Right lobe of liver (tissue), 6 donors: Measurements from ENCODE around the gene PLXNA4. TPM values are rescaled to one million over a fixed set of nuclear protein-coding genes. Genes with fewer than 3 reads are reported as not detected.

Experiments used
- ATAC-seq, 4 donors: fragments of 200-7000 bp; cut with Tn5 transposase; one replicate each; pipeline ENCODE4 v1.9.1; 2020; ENCODE audit warnings: mild to moderate bottlenecking in 4 of 4, moderate library complexity in 4 of 4
- DNase-seq, 3 donors: peaks; one replicate each; pipeline ENCODE4 v3.0.0-alpha.2; 2020
- H3K27ac ChIP-seq, 3 donors: fragments of 200-600 bp; one replicate each; pipeline ENCODE4 v1.8.0; 2022
- H3K27me3 ChIP-seq, 2 donors: fragments of 200-600 bp; one replicate each; pipeline ENCODE4 v1.8.0; 2022
- H3K36me3 ChIP-seq, 4 donors: fragments of 200-600 bp; sonication (generic) in 1 of 4; one replicate each; pipeline versions ENCODE4 v1.5.1 to v1.8.0; 2017 to 2022; ENCODE audit warnings: control low read depth in 1 of 4
- H3K4me1 ChIP-seq, 4 donors: fragments of 200-600 bp; sonication (generic) in 1 of 4; one replicate each; pipeline versions ENCODE4 v1.5.1 to v1.8.0; 2017 to 2022; ENCODE audit warnings: control low read depth in 1 of 4
- H3K4me3 ChIP-seq, 3 donors: fragments of 200-600 bp; one replicate each; pipeline ENCODE4 v1.8.0; 2022
- H3K9me3 ChIP-seq, 4 donors: fragments of 200-600 bp; sonication (generic) in 1 of 4; one replicate each; pipeline versions ENCODE4 v1.5.1 to v1.8.0; 2017 to 2022; ENCODE audit warnings: control low read depth in 1 of 4
- CTCF ChIP-seq, 4 donors: fragments of 200-600 bp in 3 of 4; fragments of 450-650 bp in 1 of 4; IDR thresholded peaks; one replicate each; pipeline versions ENCODE4 v1.5.1 to v1.8.0; 2016 to 2022; ENCODE audit warnings: antibody characterized with exemption in 4 of 4, mild to moderate bottlenecking in 2 of 4
- POLR2A ChIP-seq: fragments of 450-650 bp; IDR thresholded peaks from one replicate; pipeline ENCODE4 v1.6.1; 2017; ENCODE audit warnings: antibody characterized with exemption, mild to moderate bottlenecking
- WGBS: methylation state at CpG from one replicate; pipeline ENCODE4 v1.1.6; 2018; ENCODE audit warnings: low coverage, low lambda C conversion rate; ENCODE audit not compliant: insufficient coverage; ENCODE audit errors: missing lambda C conversion rate; 5-methylcytosine and 5-hydroxymethylcytosine counted together
- intact Hi-C, 2 donors: fragments of 100-400 bp; cut with DNase I; formaldehyde crosslinking; loops; one replicate each; pipeline versions ENCODE4 v1.11.2 to v1.14.1; 2022
- total RNA-seq, 6 experiments: library from RNA; depleted of rRNA in 2 of 6; stranded (reverse); fragments of >200 nt in 2 of 6; fragmentation: NEBNext Ultra II Directional in 3 of 6; extraction: Animal tissue kit (Norgen Biotek cat#: 25700) in 3 of 6; gene quantifications; one replicate each; pipeline versions ENCODE4 v1.1.0 to v1.2.4, GENCODE V29; 2016 to 2023
- donor health status: DM: no; HTN: yes; CAD: no.
- donor health status: DM: no; HTN: no; CAD: no.
- donor health status: DM: no; HTN: no; CAD: no.
- donor health status: DM: no; HTN: yes; CAD: no.
- donor health status: DM: no; HTN: yes; CAD: no.

PLXNA4 gene
- total RNA-seq, 6 experiments from 2014 or later, result 0.17 to 0.90 (median 0.30) TPM

- WGBS, result 50% methylated on average over 4 of the region's 5 CpGs
- Histone ChIP-seq H3K27me3 (no peaks in the 10 kb centered on the region), H3K27ac (no peak overlapping the region), H3K9me3 (no peaks in the 10 kb centered on the region), H3K4me1 (no peaks in the 10 kb centered on the region), H3K36me3 (no peaks in the 10 kb centered on the region), H3K4me3 (no peak overlapping the region)
- intact Hi-C loops, result no loop called here
- DNase-seq (no peak), ATAC-seq (no peak)
- TF ChIP-seq CTCF (IDR thresholded peaks at IDR 0.05) (no peak), POLR2A (no peak)
These were observed 441.3 kb downstream of the PLXNA4 start for GRCh38 chr7:132134814-132135445.

DNA sequence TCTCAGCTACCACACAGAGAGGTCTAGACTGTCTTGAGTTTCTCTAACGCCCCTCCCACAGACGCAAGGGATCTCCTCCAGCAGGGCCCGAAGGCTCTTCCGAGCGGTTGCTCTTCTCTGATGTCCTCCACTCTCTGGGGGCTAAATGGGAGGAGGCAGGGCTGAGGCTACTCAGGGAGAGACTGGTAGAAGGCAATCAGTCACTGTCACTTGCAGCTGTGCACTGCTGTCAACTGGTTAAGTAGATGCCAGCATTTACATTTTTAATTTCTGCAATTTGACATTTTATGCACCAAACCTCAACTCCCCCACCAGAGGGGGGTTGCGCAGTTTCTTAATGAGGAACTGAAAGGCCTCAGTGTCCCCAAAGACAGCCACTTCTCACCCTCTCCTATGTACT, 442.8 kb downstream of the PLXNA4 start:
- Histone ChIP-seq H3K36me3 (no peaks in the 10 kb centered on the region), H3K4me1 (no peaks in the 10 kb centered on the region), H3K27ac (no peak overlapping the region), H3K27me3 (no peaks in the 10 kb centered on the region), H3K4me3 (no peak overlapping the region), H3K9me3 (no peaks in the 10 kb centered on the region)
- intact Hi-C loops, result no loop called here
- DNase-seq (no peak), ATAC-seq (no peak)
- 80% methylated on average over 5 of the region's 6 CpGs for WGBS
- TF ChIP-seq POLR2A (no peak), CTCF (IDR thresholded peaks at IDR 0.05) (no peak)

- no peak overlapping the region for H3K27ac ChIP-seq
- ATAC-seq (no peak), DNase-seq (no peak)
These were observed 445.1 kb downstream of the PLXNA4 start for GRCh38 chr7:132131196-132131595.

DNA sequence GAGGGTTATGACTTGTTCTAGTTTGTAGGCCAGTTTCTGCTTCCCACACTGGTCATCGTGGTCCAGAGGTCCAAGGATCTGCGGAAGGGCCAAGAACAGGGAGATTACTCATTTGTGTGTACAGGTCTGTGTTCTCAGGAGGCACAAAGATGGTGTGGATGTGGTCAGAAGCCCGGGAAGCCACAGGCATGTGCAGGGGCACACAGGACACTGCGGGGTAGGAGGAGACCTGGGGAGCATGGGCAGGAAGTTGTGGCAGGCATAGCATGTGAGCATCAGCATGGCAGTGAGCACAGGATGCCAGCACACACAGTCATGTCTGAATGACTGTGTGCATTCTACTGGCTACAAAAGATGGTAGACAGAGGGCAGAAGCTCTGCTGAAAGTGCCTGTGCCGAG, 445.8 kb downstream of the PLXNA4 start:
- H3K9me3 ChIP-seq, result no peaks in the 10 kb centered on the region
- H3K4me1 ChIP-seq, result no peaks in the 10 kb centered on the region
- no peak for DNase-seq
- H3K27ac ChIP-seq, result no peak overlapping the region
- intact Hi-C loops, result no loop called here
- TF ChIP-seq CTCF (IDR thresholded peaks at IDR 0.05) (no peak), POLR2A (no peak)
- no peaks in the 10 kb centered on the region for H3K36me3 ChIP-seq
- ATAC-seq, result no peak
- H3K4me3 ChIP-seq, result no peak overlapping the region
- WGBS, result 53% methylated on average over 4 of the region's 5 CpGs
- H3K27me3 ChIP-seq, result no peaks in the 10 kb centered on the region

More at GRCh38 chr7:132131196-132131595, 445.1 kb downstream of the PLXNA4 start:
- Histone ChIP-seq H3K9me3 (no peaks in the 10 kb centered on the region), H3K4me1 (no peaks in the 10 kb centered on the region), H3K27me3 (no peaks in the 10 kb centered on the region), H3K4me3 (no peak overlapping the region), H3K36me3 (no peaks in the 10 kb centered on the region)
- 35% methylated on average over 2 of the region's 3 CpGs for WGBS
- TF ChIP-seq CTCF (IDR thresholded peaks at IDR 0.05) (no peak), POLR2A (no peak)
- intact Hi-C loops, result no loop called here
